IMR-90 (cell line): Measurements from ENCODE around the gene MARCHF3.

Source experiments
- BHLHE40 ChIP-seq: fragments of 150-350 bp; IDR thresholded peaks from 2 replicates; pipeline ENCODE4 v1.6.1; 2016; ENCODE audit warnings: mild to moderate bottlenecking, low read depth, low read length
- CEBPB ChIP-seq: IDR thresholded peaks from 2 replicates; pipeline ENCODE4 v1.6.1; 2012; ENCODE audit warnings: low read depth, low read length, improper control_type of control experiment
- ELK1 ChIP-seq: fragments of 150-350 bp; IDR thresholded peaks from 2 replicates; pipeline ENCODE4 v1.6.1; 2016; ENCODE audit warnings: low read depth, mild to moderate bottlenecking, low read length, moderate library complexity, borderline replicate concordance
- FOS ChIP-seq: fragments of 150-350 bp; IDR thresholded peaks from 2 replicates; pipeline ENCODE4 v1.6.1; 2016; ENCODE audit warnings: low read depth, low read length
- MAFK ChIP-seq: IDR thresholded peaks from 2 replicates; pipeline ENCODE4 v1.6.1; 2012; ENCODE audit warnings: low read depth, low read length, improper control_type of control experiment
- NFE2L2 ChIP-seq: fragments of 150-350 bp; IDR thresholded peaks from 2 replicates; pipeline ENCODE4 v1.6.1; 2016; ENCODE audit warnings: low read depth, mild to moderate bottlenecking, low read length
- POLR2A ChIP-seq: IDR thresholded peaks from 2 replicates; pipeline ENCODE4 v1.6.1; 2012; ENCODE audit warnings: mild to moderate bottlenecking, low read depth, low read length
- RAD21 ChIP-seq: IDR thresholded peaks from 2 replicates; pipeline ENCODE4 v1.6.1; 2012; ENCODE audit warnings: low read length, improper control_type of control experiment
- RCOR1 ChIP-seq: IDR thresholded peaks from 2 replicates; pipeline ENCODE4 v1.6.1; 2012; ENCODE audit warnings: mild to moderate bottlenecking, low read length, improper control_type of control experiment; ENCODE audit not compliant: insufficient replicate concordance
- RFX5 ChIP-seq: IDR thresholded peaks from 2 replicates; pipeline ENCODE4 v1.8.0; 2012; ENCODE audit warnings: low read depth, mild to moderate bottlenecking, low read length, moderate library complexity
- SMC3 ChIP-seq: fragments of 150-350 bp; IDR thresholded peaks from 2 replicates; pipeline ENCODE4 v1.6.1; 2016; ENCODE audit warnings: low read depth, mild to moderate bottlenecking, antibody characterized with exemption, low read length, moderate library complexity
- TF ChIP-seq, protein P1 (sequence below): conservative IDR thresholded peaks from 2 replicates; pipeline ENCODE4 v1.5.1; 2012; ENCODE audit warnings: mild to moderate bottlenecking, low read depth, low read length, improper control_type of control experiment
- TF ChIP-seq, protein P2 (sequence below): fragments of 150-350 bp; IDR thresholded peaks from 2 replicates; pipeline ENCODE4 v1.6.1; 2017; ENCODE audit warnings: mild to moderate bottlenecking, antibody characterized with exemption, low read length, low read depth

DNA sequence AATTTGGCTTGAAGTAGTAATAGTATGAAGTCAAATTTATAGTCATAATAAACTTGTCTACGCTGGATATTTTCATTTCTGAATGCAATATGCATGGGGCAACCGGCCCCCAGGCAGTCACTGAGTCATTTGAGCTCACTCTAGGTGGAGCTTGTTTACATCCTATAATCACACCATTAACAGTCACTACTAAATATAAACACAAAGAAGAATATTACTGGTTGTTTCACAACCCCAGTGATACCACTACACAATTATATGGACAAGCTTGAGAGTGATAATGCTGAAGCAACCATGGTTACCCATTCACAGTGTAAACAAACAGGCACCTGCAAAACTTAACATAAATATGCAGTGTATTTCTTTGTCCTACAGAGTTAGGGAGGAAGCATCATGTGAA lies 68.7 kb downstream of the MARCHF3 start:
- TF ChIP-seq, protein P1, sequence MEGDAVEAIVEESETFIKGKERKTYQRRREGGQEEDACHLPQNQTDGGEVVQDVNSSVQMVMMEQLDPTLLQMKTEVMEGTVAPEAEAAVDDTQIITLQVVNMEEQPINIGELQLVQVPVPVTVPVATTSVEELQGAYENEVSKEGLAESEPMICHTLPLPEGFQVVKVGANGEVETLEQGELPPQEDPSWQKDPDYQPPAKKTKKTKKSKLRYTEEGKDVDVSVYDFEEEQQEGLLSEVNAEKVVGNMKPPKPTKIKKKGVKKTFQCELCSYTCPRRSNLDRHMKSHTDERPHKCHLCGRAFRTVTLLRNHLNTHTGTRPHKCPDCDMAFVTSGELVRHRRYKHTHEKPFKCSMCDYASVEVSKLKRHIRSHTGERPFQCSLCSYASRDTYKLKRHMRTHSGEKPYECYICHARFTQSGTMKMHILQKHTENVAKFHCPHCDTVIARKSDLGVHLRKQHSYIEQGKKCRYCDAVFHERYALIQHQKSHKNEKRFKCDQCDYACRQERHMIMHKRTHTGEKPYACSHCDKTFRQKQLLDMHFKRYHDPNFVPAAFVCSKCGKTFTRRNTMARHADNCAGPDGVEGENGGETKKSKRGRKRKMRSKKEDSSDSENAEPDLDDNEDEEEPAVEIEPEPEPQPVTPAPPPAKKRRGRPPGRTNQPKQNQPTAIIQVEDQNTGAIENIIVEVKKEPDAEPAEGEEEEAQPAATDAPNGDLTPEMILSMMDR, result no peak
- TF ChIP-seq RAD21 (no peak), MAFK (no peak), BHLHE40 (no peak), POLR2A (no peak), NFE2L2 (no peak), ELK1 (no peak), RFX5 (no peak), CEBPB (peak; percentile 81), FOS (peak; percentile 79), RCOR1 (no peak), SMC3 (no peak)
- TF ChIP-seq, protein P2, sequence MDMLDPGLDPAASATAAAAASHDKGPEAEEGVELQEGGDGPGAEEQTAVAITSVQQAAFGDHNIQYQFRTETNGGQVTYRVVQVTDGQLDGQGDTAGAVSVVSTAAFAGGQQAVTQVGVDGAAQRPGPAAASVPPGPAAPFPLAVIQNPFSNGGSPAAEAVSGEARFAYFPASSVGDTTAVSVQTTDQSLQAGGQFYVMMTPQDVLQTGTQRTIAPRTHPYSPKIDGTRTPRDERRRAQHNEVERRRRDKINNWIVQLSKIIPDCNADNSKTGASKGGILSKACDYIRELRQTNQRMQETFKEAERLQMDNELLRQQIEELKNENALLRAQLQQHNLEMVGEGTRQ, result no peak
